Muscle layer of colon (tissue), 2 donors: ENCODE results near the gene AMN.

Experiments used
- H3K27ac ChIP-seq: one replicate; pipeline ENCODE4 v1.7.0; 2013; ENCODE audit warnings: low read depth, mild to moderate bottlenecking, low read length, moderate library complexity
- H3K27me3 ChIP-seq, 2 donors: one replicate each; pipeline ENCODE4 v1.7.0; 2013; ENCODE audit warnings: low read length in 2 of 2, mild to moderate bottlenecking in 2 of 2; ENCODE audit not compliant: insufficient read depth in 2 of 2, control insufficient read depth in 1 of 2
- H3K36me3 ChIP-seq: one replicate; pipeline ENCODE4 v1.7.0; 2013; ENCODE audit warnings: mild to moderate bottlenecking, low read length; ENCODE audit not compliant: insufficient read depth
- H3K4me1 ChIP-seq: one replicate; pipeline ENCODE4 v1.7.0; 2013; ENCODE audit warnings: mild to moderate bottlenecking, low read length; ENCODE audit not compliant: insufficient read depth
- H3K4me3 ChIP-seq, 2 donors: one replicate each; pipeline ENCODE4 v1.7.0; 2013; ENCODE audit warnings: low read length in 2 of 2, low read depth in 1 of 2, mild to moderate bottlenecking in 1 of 2, moderate library complexity in 1 of 2
- H3K9ac ChIP-seq: one replicate; pipeline ENCODE4 v1.7.0; 2013; ENCODE audit warnings: low read length
- H3K9me3 ChIP-seq: one replicate; pipeline ENCODE4 v1.7.0; 2013; ENCODE audit warnings: mild to moderate bottlenecking, low read length
- donor health status: abdominal sarcoma.
- donor health status: Adenocarcinoma of cecum.

Gene AMN

GRCh38 chr14:102979406-102979805 is 56.9 kb downstream of the AMN start:
- H3K9ac ChIP-seq = no peak overlapping the region
- H3K4me1 ChIP-seq = no peaks in the 10 kb centered on the region
- peaks cover 74% of the 10 kb centered on the region for H3K36me3 ChIP-seq
- H3K9me3 ChIP-seq = no peaks in the 10 kb centered on the region
- no peak overlapping the region for H3K4me3 ChIP-seq
- no peaks in the 10 kb centered on the region for H3K27me3 ChIP-seq
- H3K27ac ChIP-seq = no peak overlapping the region

GRCh38 chr14:102980409-102980810 is 57.9 kb downstream of the AMN start:
- no peaks in the 10 kb centered on the region for H3K4me1 ChIP-seq
- H3K9ac ChIP-seq = no peak overlapping the region
- H3K36me3 ChIP-seq = peaks cover 79% of the 10 kb centered on the region
- H3K9me3 ChIP-seq = no peaks in the 10 kb centered on the region
- no peaks in the 10 kb centered on the region for H3K27me3 ChIP-seq
- H3K4me3 ChIP-seq = no peak overlapping the region
- no peak overlapping the region for H3K27ac ChIP-seq
